HL-60/S4 (cell line): ENCODE results near the gene CR1.
"Not testable (repeated sequence)": the region's sequence is repeated elsewhere in the genome, so short reads cannot be mapped to it uniquely, and the experiment has no call there.

Experiments
- in situ Hi-C: fragments of 300-500 bp; cut with MboI; formaldehyde crosslinking; loops from 2 replicates; pipeline ENCODE4 v1.14.3; 2022; ENCODE audit warnings: low sequenced_read_pairs

Gene CR1

DNA sequence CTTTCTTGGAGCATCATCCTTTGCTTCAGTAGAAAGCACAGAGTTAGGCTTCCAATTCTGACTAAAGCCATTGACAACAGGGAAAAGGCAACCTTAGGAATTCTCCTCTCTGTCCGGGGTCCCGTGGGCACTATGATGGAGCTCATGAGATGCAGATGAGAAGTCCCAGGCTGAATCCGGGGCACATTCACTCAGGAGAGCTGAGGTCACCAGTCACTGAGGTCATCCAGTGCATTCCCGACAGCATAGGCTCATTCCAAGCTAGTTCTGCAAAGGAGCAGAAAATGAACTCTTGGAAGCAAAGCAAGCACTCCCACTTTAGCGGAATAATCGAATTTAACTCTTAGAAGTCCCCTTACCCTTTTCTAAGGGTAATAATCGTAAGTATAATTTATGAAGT, 6.8 kb downstream of the CR1 start:
- in situ Hi-C loops: no loop called here

DNA sequence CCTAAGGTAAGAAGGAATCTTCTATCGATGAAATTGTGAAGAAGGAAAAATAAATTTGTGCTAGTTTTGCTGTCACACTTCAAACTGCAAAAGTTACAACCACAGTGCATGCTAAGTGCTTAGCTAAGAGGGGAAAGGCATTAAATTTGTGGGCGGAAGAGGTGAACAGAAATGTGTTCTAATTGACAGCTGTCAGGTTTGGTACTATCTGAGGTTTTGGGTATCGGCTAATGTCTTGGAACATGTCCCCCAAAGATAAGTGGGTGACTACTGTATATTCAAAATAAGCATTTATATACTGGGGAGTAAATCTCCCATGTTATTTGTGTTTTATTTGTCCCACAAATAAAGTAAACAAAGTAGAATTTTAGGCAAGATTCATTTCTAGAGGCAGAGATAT, 8.0 kb downstream of the CR1 start:
- in situ Hi-C loops: no loop called here

- in situ Hi-C loops: no loop called here
These were observed 8.5 kb downstream of the CR1 start for GRCh38 chr1:207504438-207504837.

DNA sequence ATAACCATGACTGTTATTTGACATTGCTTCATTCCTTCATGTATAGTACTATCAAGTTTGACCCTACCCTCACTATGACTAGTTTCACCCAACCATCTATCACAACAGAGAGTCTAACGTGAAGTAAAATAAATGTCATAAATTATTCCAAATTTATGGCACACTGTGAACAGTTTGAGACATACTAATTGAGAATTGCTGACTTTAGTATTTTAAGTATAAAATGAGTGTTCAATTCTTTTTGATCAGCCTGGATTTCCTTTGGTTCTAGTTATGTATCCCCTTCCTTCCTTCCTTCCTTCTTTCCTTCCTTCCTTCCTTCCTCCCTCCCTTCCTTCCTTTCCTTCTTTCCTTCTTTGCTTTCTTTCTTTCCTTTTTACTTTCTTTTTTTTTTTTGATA, 14.5 kb downstream of the CR1 start:
- in situ Hi-C loops: no loop called here

GRCh38 chr1:207514890-207515289, 18.9 kb downstream of the CR1 start:
- in situ Hi-C loops: no loop called here

DNA sequence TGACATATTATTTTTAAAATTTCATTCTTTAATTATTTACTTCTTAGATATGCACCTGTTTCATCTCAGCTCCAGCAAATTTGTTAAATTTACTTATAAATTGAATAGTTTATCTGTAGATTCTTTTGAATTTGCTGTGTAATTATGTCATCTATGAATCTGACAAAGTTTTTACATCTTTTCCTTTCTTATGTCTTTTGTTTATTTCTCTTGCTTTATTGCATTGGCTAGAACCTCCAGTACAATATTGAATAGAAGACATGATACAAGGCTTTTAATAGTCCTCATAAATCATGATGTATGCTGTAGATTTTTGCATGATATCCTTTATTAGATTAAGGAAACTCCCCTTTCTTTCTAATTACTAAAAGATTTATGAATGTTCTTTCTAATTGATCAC, 20.8 kb downstream of the CR1 start:
- in situ Hi-C loops: no loop called here

DNA sequence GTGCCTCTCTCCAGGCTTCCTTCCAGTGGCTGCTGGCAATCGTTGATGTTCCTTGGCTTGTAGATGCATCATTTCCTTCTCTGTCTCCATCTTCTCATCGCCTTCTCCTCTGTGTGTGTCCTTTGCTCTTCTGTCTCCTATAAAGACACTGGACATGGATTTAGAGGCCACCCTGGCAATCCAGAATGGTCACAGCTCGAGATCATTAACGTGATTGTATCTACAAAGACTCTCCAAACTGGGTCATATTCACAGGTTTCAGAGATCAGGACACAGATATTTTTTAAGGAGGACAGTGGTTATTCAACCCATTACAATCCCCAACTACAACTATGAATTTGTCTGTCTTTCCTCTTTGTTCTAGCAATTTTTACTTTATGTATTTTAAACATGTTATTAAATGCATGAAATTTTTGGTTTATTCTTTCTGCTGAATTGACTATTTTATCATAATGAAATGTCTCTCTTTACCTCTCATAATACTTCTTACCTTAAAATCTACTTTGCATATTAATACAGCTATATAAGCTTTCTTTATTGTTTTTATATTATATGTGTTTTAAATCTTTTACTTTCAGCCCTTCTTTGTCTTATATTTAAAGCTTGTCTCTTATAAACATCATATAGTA, 22.8 kb downstream of the CR1 start:
- in situ Hi-C loops: no loop called here

GRCh38 chr1:207519505-207520399, 23.8 kb downstream of the CR1 start:
- in situ Hi-C loops: no loop called here

DNA sequence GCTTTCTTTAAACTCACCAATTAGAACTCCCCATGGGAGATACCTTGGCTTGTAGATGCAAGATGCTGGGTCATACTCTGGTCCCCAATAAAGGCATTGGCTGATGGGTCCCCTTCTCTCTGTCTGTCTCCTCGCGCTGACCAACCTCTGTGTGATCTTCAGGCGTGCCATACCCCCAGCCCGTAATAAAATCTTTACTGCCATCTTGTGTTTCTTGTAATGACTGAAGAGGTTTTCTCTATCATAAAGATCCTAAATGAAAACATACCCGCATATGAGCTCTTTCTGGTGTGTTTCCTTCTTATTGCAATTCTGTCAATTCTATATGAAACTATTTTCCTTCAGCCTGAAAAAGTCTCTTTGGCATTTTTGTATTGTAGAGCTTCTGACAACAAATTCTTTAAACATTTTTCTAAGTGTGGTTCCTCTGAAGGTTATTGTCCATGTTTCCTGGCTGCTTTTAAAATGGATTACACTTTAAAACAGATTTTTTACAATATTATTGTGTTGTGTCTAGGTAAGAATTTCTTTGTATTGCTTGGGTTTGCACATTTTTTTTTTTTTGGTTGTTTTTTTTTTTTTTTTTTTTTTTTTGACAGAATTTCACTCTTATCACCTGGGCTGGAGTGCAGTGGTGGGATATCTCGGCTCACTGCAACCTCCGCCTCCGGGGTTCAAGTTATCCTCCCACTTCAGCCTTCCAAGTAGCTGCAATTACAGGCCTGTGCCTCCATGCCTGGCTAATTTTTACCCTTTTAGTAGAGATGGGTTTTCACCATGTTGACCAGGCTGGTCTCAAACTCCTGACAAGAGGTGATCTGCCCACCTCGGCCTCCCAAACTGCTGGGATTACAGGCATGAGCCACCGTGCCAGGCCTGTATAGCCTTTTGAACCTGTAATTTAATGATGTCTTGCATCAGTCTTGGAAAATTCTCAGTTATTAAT, 24.7 kb downstream of the CR1 start:
- in situ Hi-C loops: not testable (repeated sequence)

GRCh38 chr1:207525239-207525638, 29.3 kb downstream of the CR1 start:
- in situ Hi-C loops: not testable (repeated sequence)

GRCh38 chr1:207528401-207528800, 32.4 kb downstream of the CR1 start:
- in situ Hi-C loops: not testable (repeated sequence)

- in situ Hi-C loops: not testable (repeated sequence)
These were observed 40.3 kb downstream of the CR1 start for GRCh38 chr1:207536263-207536662.

DNA sequence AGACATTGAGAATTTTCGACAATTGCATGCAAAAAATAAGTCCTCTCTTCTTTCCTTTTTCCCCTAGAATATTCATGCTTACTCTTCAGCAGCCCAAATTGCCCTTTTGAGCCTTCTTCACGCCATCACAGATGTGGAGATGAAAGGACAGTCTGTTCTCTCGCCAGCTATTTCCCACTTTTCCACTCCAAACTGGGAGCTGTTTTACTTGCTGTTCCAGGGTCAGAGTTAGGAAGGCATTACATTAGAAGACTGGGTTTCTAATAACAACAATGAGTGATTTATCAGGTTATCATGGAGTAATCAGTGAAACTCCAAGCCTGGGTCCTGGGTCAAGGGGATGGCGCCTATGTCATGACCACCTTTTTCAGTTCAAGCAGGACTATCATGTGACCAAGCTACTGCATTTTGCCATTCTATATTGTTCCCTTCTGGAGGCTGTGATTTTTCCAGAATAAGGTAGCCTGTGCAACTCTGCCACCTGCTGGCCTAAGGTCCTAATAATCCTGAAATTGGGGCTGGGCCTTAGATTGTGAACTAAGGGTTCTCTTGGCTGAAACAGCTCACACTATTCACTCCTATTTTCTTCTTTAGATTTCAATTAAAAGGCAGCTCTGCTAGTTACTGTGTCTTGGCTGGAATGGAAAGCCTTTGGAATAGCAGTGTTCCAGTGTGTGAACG, 50.9 kb downstream of the CR1 start:
- in situ Hi-C loops: not testable (repeated sequence)

DNA sequence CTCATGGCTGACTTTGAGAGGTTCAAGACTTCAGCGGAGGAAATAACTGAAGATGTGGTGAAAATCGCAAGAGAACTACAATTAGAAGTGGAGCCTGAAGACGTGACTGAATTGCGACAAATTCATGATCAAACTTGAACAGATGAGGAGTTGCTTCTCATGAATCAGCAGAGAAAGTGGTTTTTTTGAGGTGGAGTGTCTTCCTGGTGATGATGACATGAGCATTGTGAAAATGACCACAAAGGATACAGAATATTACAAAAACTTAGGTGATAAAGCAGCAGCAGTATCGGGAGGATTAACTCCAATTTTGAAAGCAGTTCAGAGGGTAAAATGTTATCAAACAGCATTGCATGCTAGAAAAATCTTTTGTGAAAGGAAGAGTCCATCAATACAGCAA, 58.9 kb downstream of the CR1 start:
- in situ Hi-C loops: not testable (repeated sequence)

- in situ Hi-C loops: no loop called here
These were observed 69.8 kb downstream of the CR1 start for GRCh38 chr1:207565546-207566468.

DNA sequence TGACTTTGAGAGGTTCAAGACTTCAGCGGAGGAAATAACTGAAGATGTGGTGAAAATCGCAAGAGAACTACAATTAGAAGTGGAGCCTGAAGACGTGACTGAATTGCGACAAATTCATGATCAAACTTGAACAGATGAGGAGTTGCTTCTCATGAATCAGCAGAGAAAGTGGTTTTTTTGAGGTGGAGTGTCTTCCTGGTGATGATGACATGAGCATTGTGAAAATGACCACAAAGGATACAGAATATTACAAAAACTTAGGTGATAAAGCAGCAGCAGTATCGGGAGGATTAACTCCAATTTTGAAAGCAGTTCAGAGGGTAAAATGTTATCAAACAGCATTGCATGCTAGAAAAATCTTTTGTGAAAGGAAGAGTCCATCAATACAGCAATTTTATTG, 76.0 kb downstream of the CR1 start:
- in situ Hi-C loops: not testable (repeated sequence)

GRCh38 chr1:207573074-207573473, 77.1 kb downstream of the CR1 start:
- in situ Hi-C loops: not testable (repeated sequence)

DNA sequence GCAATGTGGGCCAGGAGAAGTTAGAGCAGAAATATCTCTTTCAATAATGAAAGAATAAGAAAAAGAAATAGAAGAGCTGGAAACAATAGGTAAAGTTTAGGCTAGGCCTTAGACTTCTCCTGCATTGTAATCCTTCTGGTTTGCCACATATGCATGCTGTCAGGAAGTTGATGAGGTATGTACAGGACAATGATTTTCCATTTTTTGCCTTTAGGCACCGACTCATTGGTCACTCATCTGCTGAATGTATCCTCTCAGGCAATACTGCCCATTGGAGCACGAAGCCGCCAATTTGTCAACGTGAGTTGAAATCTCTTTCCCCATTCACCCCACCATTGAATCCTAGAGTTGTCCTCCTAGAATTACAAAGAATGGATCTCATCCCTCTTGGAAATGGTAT, 79.4 kb downstream of the CR1 start:
- in situ Hi-C loops: not testable (repeated sequence)

DNA sequence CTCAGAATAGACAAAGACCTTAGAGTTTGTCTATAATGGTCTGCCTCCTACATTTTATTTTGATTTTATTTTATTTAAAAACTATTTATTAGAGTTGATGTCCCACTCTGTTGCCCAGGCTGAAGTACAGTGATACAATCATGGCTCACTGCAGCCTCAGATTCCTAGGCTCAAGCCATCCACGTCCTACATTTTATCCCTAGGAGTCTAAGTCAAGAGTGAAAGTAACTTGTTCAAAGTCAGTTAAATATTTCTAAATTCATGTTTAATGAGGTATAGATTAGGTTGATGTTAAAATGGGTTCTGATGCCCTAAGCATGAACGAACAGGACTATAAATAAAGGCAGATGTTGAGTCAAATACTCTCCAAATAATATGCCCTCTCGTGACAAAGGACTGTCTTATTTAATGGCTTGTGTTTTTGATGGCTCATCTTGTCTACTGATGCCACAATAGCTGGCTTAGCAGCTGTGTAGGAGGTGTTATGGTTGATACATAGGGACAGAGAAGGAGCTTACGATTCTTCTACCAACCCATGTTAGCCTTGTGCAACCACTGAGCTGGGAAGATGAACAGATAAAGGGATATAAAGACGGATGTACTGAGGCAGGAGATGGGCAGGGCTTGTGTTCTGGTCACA, 83.0 kb downstream of the CR1 start:
- in situ Hi-C loops: no loop called here
